ENCODE measurements around the gene CADM1.

Gene CADM1

GRCh38 chr11:115344846-115345245 lies 159.4 kb downstream of the CADM1 start:
- no peaks in the 10 kb centered on the region for H3K36me3 Mint-ChIP-seq
- ATAC-seq (ENCODE audit: low read depth) (no peak), DNase-seq (ENCODE audit: low spot score in 2 of 2) (no peak)
- no peak overlapping the region for H3K27ac Mint-ChIP-seq
- peaks cover 2% of the 10 kb centered on the region for H3K27me3 Mint-ChIP-seq
- no peaks in the 10 kb centered on the region for H3K4me1 Mint-ChIP-seq
- H3K4me3 Mint-ChIP-seq = no peak overlapping the region
- no peaks in the 10 kb centered on the region for H3K9me3 Mint-ChIP-seq

GRCh38 chr11:115342142-115342541 lies 162.1 kb downstream of the CADM1 start:
- Mint-ChIP-seq H3K9me3 (no peaks in the 10 kb centered on the region), H3K4me1 (no peaks in the 10 kb centered on the region), H3K27ac (no peak overlapping the region), H3K4me3 (no peak overlapping the region), H3K27me3 (peaks cover 4% of the 10 kb centered on the region), H3K36me3 (no peaks in the 10 kb centered on the region)
- DNase-seq (ENCODE audit: low spot score in 2 of 2) (no peak), ATAC-seq (ENCODE audit: low read depth) (no peak)

- Mint-ChIP-seq H3K27ac (no peak overlapping the region), H3K4me3 (no peak overlapping the region), H3K27me3 (peaks cover 3% of the 10 kb centered on the region), H3K36me3 (no peaks in the 10 kb centered on the region), H3K4me1 (no peaks in the 10 kb centered on the region), H3K9me3 (no peaks in the 10 kb centered on the region)
- ATAC-seq (ENCODE audit: low read depth) = no peak
- DNase-seq (ENCODE audit: low spot score in 2 of 2) = no peak
Observed at GRCh38 chr11:115340874-115341273, 163.3 kb downstream of the CADM1 start.

GRCh38 chr11:115338476-115338875 lies 165.7 kb downstream of the CADM1 start:
- Mint-ChIP-seq H3K9me3 (no peaks in the 10 kb centered on the region), H3K4me3 (no peak overlapping the region), H3K36me3 (no peaks in the 10 kb centered on the region), H3K27ac (no peak overlapping the region), H3K4me1 (no peaks in the 10 kb centered on the region), H3K27me3 (peaks cover 3% of the 10 kb centered on the region)
- no peak for DNase-seq (ENCODE audit: low spot score in 2 of 2)
- ATAC-seq (ENCODE audit: low read depth) = no peak

GRCh38 chr11:115334932-115335788 lies 169.1 kb downstream of the CADM1 start:
- H3K4me1 Mint-ChIP-seq = no peaks in the 10 kb centered on the region
- no peak overlapping the region for H3K27ac Mint-ChIP-seq
- H3K27me3 Mint-ChIP-seq = peaks cover 3% of the 10 kb centered on the region
- no peaks in the 10 kb centered on the region for H3K36me3 Mint-ChIP-seq
- H3K4me3 Mint-ChIP-seq = no peak overlapping the region
- peak in 1 of 2 donors; percentile 11 for DNase-seq (ENCODE audit: low spot score in 2 of 2)
- no peak for ATAC-seq (ENCODE audit: low read depth)
- no peaks in the 10 kb centered on the region for H3K9me3 Mint-ChIP-seq

GRCh38 chr11:115333949-115334348 lies 170.3 kb downstream of the CADM1 start:
- no peak overlapping the region for H3K4me3 Mint-ChIP-seq
- DNase-seq (ENCODE audit: low spot score in 2 of 2) (no peak), ATAC-seq (ENCODE audit: low read depth) (no peak)
- H3K9me3 Mint-ChIP-seq = no peaks in the 10 kb centered on the region
- H3K27ac Mint-ChIP-seq = no peak overlapping the region
- H3K27me3 Mint-ChIP-seq = peaks cover 3% of the 10 kb centered on the region
- no peaks in the 10 kb centered on the region for H3K4me1 Mint-ChIP-seq
- no peaks in the 10 kb centered on the region for H3K36me3 Mint-ChIP-seq

GRCh38 chr11:115333121-115333520 lies 171.1 kb downstream of the CADM1 start:
- no peak overlapping the region for H3K27ac Mint-ChIP-seq
- H3K27me3 Mint-ChIP-seq = peaks cover 2% of the 10 kb centered on the region
- no peaks in the 10 kb centered on the region for H3K9me3 Mint-ChIP-seq
- no peak for ATAC-seq (ENCODE audit: low read depth)
- no peaks in the 10 kb centered on the region for H3K36me3 Mint-ChIP-seq
- H3K4me1 Mint-ChIP-seq = no peaks in the 10 kb centered on the region
- no peak overlapping the region for H3K4me3 Mint-ChIP-seq
- no peak for DNase-seq (ENCODE audit: low spot score in 2 of 2)

GRCh38 chr11:115330684-115331482 lies 173.3 kb downstream of the CADM1 start:
- no peaks in the 10 kb centered on the region for H3K9me3 Mint-ChIP-seq
- DNase-seq (ENCODE audit: low spot score in 2 of 2) (no peak), ATAC-seq (ENCODE audit: low read depth) (no peak)
- no peaks in the 10 kb centered on the region for H3K36me3 Mint-ChIP-seq
- H3K4me1 Mint-ChIP-seq = no peaks in the 10 kb centered on the region
- H3K27me3 Mint-ChIP-seq = no peaks in the 10 kb centered on the region
- H3K4me3 Mint-ChIP-seq = no peak overlapping the region
- H3K27ac Mint-ChIP-seq = no peak overlapping the region

GRCh38 chr11:115326526-115326925 lies 177.7 kb downstream of the CADM1 start:
- H3K9me3 Mint-ChIP-seq = no peaks in the 10 kb centered on the region

GRCh38 chr11:115325523-115325922 lies 178.7 kb downstream of the CADM1 start:
- Mint-ChIP-seq H3K27ac (no peak overlapping the region), H3K36me3 (no peaks in the 10 kb centered on the region), H3K4me1 (peaks cover 3% of the 10 kb centered on the region), H3K9me3 (no peaks in the 10 kb centered on the region), H3K4me3 (no peak overlapping the region), H3K27me3 (peaks cover 3% of the 10 kb centered on the region)
- ATAC-seq (ENCODE audit: low read depth) (no peak), DNase-seq (ENCODE audit: low spot score in 2 of 2) (no peak)

More at GRCh38 chr11:115326526-115326925, 177.7 kb downstream of the CADM1 start:
- Mint-ChIP-seq H3K27me3 (peaks cover 3% of the 10 kb centered on the region), H3K27ac (no peak overlapping the region), H3K4me3 (no peak overlapping the region), H3K36me3 (no peaks in the 10 kb centered on the region), H3K4me1 (peaks cover 3% of the 10 kb centered on the region)
- DNase-seq (ENCODE audit: low spot score in 2 of 2) = no peak
- ATAC-seq (ENCODE audit: low read depth) = no peak

- DNase-seq (ENCODE audit: low spot score in 2 of 2) = peak in 1 of 2 donors; percentile 29
- H3K27ac Mint-ChIP-seq = no peak overlapping the region
- H3K27me3 Mint-ChIP-seq = peaks cover 3% of the 10 kb centered on the region
- no peaks in the 10 kb centered on the region for H3K36me3 Mint-ChIP-seq
- H3K9me3 Mint-ChIP-seq = no peaks in the 10 kb centered on the region
- no peak overlapping the region for H3K4me3 Mint-ChIP-seq
- H3K4me1 Mint-ChIP-seq = peaks cover 3% of the 10 kb centered on the region
- peak; percentile 78 for ATAC-seq (ENCODE audit: low read depth)
Observed at GRCh38 chr11:115324581-115325432, 179.4 kb downstream of the CADM1 start.

GRCh38 chr11:115322553-115323203 lies 181.5 kb downstream of the CADM1 start:
- Mint-ChIP-seq H3K36me3 (no peaks in the 10 kb centered on the region), H3K27me3 (peaks cover 5% of the 10 kb centered on the region), H3K4me1 (peaks cover 3% of the 10 kb centered on the region), H3K27ac (no peak overlapping the region), H3K4me3 (no peak overlapping the region), H3K9me3 (no peaks in the 10 kb centered on the region)
- ATAC-seq (ENCODE audit: low read depth) (no peak), DNase-seq (ENCODE audit: low spot score in 2 of 2) (no peak)

- H3K27ac Mint-ChIP-seq = no peak overlapping the region
- no peaks in the 10 kb centered on the region for H3K36me3 Mint-ChIP-seq
- peaks cover 3% of the 10 kb centered on the region for H3K4me1 Mint-ChIP-seq
- ATAC-seq (ENCODE audit: low read depth) = no peak
- peaks cover 5% of the 10 kb centered on the region for H3K27me3 Mint-ChIP-seq
- H3K9me3 Mint-ChIP-seq = no peaks in the 10 kb centered on the region
- DNase-seq (ENCODE audit: low spot score in 2 of 2) = no peak
- H3K4me3 Mint-ChIP-seq = no peak overlapping the region
Observed at GRCh38 chr11:115321605-115322289, 182.5 kb downstream of the CADM1 start.
